Peyer's patch (tissue), 4 donors: ENCODE results near the gene ADK.

Experiments used
- CTCF ChIP-seq, 6 experiments: fragments of 450-650 bp in 4 of 6; fragments of 200-600 bp in 2 of 6; sonication (generic) in 1 of 6; IDR thresholded peaks; one replicate each; pipeline ENCODE4 v1.5.1; 2017 to 2019; ENCODE audit warnings: antibody characterized with exemption in 6 of 6, mild to moderate bottlenecking in 3 of 6, moderate library complexity in 1 of 6
- POLR2A ChIP-seq, 2 donors: fragments of 450-650 bp; IDR thresholded peaks; one replicate each; pipeline ENCODE4 v1.5.1; 2017; ENCODE audit warnings: antibody characterized with exemption in 2 of 2, mild to moderate bottlenecking in 2 of 2, moderate library complexity in 2 of 2

GRCh38 chr10:74113546-74113945 lies 37.5 kb upstream of the ADK start:
- TF ChIP-seq CTCF (IDR thresholded peaks at IDR 0.05) (no peak), POLR2A (IDR thresholded peaks at IDR 0.05) (no peak)
